ENCODE measurements around the gene SYT12. TPM values are rescaled to one million over a fixed set of nuclear protein-coding genes. Genes with fewer than 3 reads are reported as not detected.

The SYT12 gene
- total and polyA plus RNA-seq, 2 of the 13 experiments (the other 11 are each of a cell fraction or from before 2014, with no cell fraction given) = 0.01 to 0.02 TPM

GRCh38 chr11:66987158-66987620, 35.7 kb upstream of the SYT12 start (continued):
- TF ChIP-seq GABPA (IDR thresholded peaks at IDR 0.05; ENCODE audit: low read depth, low read length) (no peak), GABPA (CRISPR knock-in tag; IDR thresholded peaks at IDR 0.05; ENCODE audit: low read depth) (no peak), ZNF687 (CRISPR knock-in tag; IDR thresholded peaks at IDR 0.05) (peak; percentile 62), DNMT1 (CRISPR knock-in tag; IDR thresholded peaks at IDR 0.05) (no peak), CTCF (CRISPR knock-in tag; IDR thresholded peaks at IDR 0.05) (peak; percentile 44), ZNF451 (CRISPR knock-in tag; IDR thresholded peaks at IDR 0.05) (no peak), ZNF776 (CRISPR knock-in tag; IDR thresholded peaks at IDR 0.05) (no peak), HNRNPK (IDR thresholded peaks at IDR 0.05; ENCODE audit: low read depth, low read length, poor library complexity, severe bottlenecking) (no peak), TGIF2 (CRISPR knock-in tag; IDR thresholded peaks at IDR 0.05) (peak; percentile 34; the same call in 1 of the 2 replicates), ZSCAN20 (CRISPR knock-in tag; IDR thresholded peaks at IDR 0.05; ENCODE audit: borderline replicate concordance) (no peak), ZNF136 (CRISPR knock-in tag; IDR thresholded peaks at IDR 0.05; ENCODE audit: low read depth) (no peak), MIXL1 (CRISPR knock-in tag; IDR thresholded peaks at IDR 0.05) (no peak), CC2D1A (CRISPR knock-in tag; IDR thresholded peaks at IDR 0.05) (no peak), SOX13 (IDR thresholded peaks at IDR 0.05) (no peak), SOX13 (CRISPR knock-in tag; conservative IDR thresholded peaks at IDR 0.05 in 1 of 2, IDR thresholded peaks at IDR 0.05 in 1 of 2) (no peak), ZNF292 (CRISPR knock-in tag; IDR thresholded peaks at IDR 0.05; ENCODE audit: borderline replicate concordance, low read depth) (peak; percentile 57; the same call in 1 of the 2 replicates), CEBPB (IDR thresholded peaks at IDR 0.05; ENCODE audit: borderline replicate concordance, low read depth, low read length) (no peak), ZNF326 (CRISPR knock-in tag; IDR thresholded peaks at IDR 0.05; ENCODE audit: borderline replicate concordance) (no peak), SMAD9 (CRISPR knock-in tag; IDR thresholded peaks at IDR 0.05) (no peak), ZNF644 (CRISPR knock-in tag; IDR thresholded peaks at IDR 0.05; ENCODE audit: low read depth) (no peak), IKZF5 (CRISPR knock-in tag; IDR thresholded peaks at IDR 0.05) (no peak), SAP130 (CRISPR knock-in tag; IDR thresholded peaks at IDR 0.05; ENCODE audit: low read depth) (peak; percentile 48; the same call in 1 of the 2 replicates), GATAD2A (CRISPR knock-in tag; IDR thresholded peaks at IDR 0.05) (0 out of 2 replicates have a peak, but pooled peaks have one; percentile 14), ZNF746 (CRISPR knock-in tag; IDR thresholded peaks at IDR 0.05) (no peak), ZMAT3 (CRISPR knock-in tag; conservative IDR thresholded peaks at IDR 0.05) (no peak), FOSL2 (CRISPR knock-in tag; IDR thresholded peaks at IDR 0.05) (0 out of 2 replicates have a peak, but pooled peaks have one; percentile 23), ZSCAN9 (CRISPR knock-in tag; IDR thresholded peaks at IDR 0.05; ENCODE audit: borderline replicate concordance) (no peak), FLYWCH1 (CRISPR knock-in tag; IDR thresholded peaks at IDR 0.05) (no peak)

Measured in HepG2 (cell line).